TTC549 (cell line): ENCODE measurements around the gene CDX2.

ENCODE experiments used
- FAIRE-seq: peaks from 2 replicates; lab custom pipeline; 2012; peaks lifted over from hg19 to GRCh38; lab: Jason Lieb, UNC

CDX2 gene

DNA sequence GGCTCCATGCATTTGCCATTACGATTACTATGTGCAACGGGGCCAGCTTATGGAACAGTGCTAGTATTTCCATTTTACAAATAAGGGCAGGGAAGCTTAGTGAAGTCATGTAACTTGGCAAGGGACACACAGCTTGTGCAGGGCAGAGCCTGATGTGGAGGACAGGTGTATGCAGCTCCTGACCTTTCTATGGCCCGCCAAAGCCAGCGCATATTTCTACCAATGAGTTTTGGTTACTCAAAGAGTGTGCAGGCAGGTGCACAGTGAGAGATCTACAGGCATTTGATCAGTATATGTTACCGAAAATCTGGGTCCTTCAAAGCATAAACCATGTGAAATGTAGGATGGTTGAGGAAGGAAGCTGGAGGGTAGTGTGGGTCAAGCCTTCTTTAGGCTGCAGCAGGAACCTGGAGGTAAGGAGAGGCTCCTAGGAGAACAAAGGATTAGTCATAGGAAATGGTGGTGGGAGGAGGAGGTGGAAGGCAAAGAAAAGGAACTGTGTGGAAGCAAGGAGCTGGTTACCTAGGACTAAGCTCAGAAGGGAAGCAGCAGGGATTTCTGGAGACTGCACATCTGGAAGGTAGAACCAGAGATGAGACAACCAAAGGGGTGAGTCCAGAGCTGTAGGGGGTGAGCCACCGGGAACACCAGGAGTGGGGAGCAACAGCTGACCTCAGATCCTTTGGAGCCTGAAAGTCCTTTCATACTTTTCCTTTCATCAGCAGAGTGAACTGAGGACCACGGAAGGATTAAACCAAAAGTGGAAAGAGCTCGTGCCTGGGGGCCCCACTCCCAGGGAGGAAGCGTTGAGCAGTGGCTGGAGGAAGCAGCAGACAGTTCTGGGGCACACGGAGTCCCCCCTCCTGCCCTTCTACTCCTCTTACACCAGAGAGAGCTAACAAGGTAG lies 53.6 kb downstream of the CDX2 start:
- FAIRE-seq, result no peak

DNA sequence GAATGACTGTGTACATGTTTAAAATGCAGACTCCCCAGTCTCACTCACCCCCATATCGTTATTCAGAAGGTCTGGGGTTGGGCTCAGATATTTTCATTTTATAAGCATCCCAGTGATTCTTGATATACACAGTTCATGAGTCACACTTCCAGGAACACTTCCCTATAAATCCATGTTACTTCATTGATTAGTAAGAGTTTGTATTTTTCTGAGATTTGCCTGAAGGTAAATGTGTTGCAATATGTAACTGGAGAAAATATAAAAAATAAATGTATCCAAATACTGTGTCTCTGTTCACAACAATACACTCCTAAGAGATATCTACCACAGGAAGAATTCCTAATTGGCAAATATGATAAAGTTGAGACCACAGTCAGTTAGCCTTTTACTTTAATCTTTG lies 56.0 kb downstream of the CDX2 start:
- FAIRE-seq, result no peak

DNA sequence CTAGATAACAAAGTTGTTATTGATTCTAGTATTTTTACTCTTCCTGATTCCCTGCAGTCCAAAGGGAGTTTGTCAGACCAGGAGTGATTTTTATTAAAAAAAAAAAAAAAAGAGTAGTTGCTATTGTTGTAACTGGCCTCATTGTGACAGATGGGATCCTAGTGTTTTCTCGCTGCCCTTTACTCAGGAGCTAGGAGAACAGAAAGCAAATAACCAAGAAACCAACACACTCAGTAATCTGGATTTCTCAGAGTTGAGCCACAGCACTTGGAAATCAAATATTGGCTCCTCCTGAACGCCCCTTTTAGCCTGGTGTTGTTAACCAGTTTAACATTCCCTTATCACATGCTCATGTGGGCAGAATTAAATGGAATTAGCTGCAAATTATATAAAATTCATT lies 57.6 kb downstream of the CDX2 start:
- no peak for FAIRE-seq
